ENCODE measurements around the gene VEGFA. TPM values are rescaled to one million over a fixed set of nuclear protein-coding genes. Genes with fewer than 3 reads are reported as not detected.
A peak's percentile ranks its signal among the peaks of the same experiment; 100 is the strongest.

VEGFA gene
- total RNA-seq, 4 donors from 2014 or later: 510 to 1,437 (median 630) TPM

DNA sequence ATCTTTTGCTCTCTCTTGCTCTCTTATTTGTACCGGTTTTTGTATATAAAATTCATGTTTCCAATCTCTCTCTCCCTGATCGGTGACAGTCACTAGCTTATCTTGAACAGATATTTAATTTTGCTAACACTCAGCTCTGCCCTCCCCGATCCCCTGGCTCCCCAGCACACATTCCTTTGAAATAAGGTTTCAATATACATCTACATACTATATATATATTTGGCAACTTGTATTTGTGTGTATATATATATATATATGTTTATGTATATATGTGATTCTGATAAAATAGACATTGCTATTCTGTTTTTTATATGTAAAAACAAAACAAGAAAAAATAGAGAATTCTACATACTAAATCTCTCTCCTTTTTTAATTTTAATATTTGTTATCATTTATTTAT is 15.9 kb downstream of the VEGFA start:
- H3K27me3 ChIP-seq: no peaks in the 10 kb centered on the region
- no peaks in the 10 kb centered on the region for H3K9me3 ChIP-seq
- no peak for TF ChIP-seq POLR2A (IDR thresholded peaks at IDR 0.05)
- TF ChIP-seq, protein P1, sequence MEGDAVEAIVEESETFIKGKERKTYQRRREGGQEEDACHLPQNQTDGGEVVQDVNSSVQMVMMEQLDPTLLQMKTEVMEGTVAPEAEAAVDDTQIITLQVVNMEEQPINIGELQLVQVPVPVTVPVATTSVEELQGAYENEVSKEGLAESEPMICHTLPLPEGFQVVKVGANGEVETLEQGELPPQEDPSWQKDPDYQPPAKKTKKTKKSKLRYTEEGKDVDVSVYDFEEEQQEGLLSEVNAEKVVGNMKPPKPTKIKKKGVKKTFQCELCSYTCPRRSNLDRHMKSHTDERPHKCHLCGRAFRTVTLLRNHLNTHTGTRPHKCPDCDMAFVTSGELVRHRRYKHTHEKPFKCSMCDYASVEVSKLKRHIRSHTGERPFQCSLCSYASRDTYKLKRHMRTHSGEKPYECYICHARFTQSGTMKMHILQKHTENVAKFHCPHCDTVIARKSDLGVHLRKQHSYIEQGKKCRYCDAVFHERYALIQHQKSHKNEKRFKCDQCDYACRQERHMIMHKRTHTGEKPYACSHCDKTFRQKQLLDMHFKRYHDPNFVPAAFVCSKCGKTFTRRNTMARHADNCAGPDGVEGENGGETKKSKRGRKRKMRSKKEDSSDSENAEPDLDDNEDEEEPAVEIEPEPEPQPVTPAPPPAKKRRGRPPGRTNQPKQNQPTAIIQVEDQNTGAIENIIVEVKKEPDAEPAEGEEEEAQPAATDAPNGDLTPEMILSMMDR (IDR thresholded peaks at IDR 0.05): no peak
- intact Hi-C loops (cut with DNase I): no loop called here
- H3K4me3 ChIP-seq (replicated peaks in 1 of 3): no peak overlapping the region
- H3K36me3 ChIP-seq: peaks cover 50 to 51% of the 10 kb centered on the region in 2 donors
- no peak for DNase-seq
- H3K27ac ChIP-seq: no peak overlapping the region
- H3K4me1 ChIP-seq: peaks cover 0 to 9% of the 10 kb centered on the region in 2 donors
- 85 to 94% methylated on average over 3 of the region's 3 CpGs for WGBS, 2 donors

DNA sequence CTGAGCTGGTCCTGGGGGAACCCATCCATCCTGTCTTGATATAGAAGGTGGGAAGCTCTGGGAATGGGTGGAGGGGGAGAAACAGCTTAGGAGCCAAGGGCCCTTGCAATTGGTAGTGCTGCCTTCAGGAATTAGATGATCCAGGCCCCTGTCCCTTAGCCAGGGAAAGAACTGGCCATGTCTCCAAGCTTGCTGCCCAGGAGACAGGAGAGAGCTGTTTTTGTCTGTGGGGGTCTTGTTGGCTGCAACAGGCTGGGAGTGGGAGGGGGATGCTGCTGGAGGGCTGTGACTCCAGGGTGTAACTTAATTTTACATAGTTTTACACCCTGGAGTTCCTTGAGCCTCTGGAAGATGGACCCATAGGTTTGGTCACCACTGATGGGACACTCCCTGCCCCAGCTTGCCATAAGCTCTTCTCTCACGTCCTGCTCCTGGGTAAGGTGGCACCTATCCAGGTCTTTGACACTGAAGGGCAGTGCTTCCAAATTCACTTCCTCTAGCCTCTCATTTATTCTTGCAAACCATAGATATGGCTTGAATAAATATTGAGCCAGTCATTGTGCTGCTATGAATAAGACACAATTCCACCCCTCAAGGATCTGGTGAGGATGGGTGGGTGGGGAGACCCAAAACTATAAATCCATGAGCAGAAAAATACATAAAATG is 16.8 kb downstream of the VEGFA start:
- peaks cover 0 to 4% of the 10 kb centered on the region in 2 donors for H3K4me1 ChIP-seq
- 24 to 40% methylated on average over 1 of the region's 1 CpG for WGBS, 2 donors
- no peaks in the 10 kb centered on the region for H3K9me3 ChIP-seq
- H3K27ac ChIP-seq: no peak overlapping the region
- intact Hi-C loops (cut with DNase I): no loop called here
- H3K4me3 ChIP-seq (replicated peaks in 1 of 3): no peak overlapping the region
- H3K27me3 ChIP-seq: no peaks in the 10 kb centered on the region
- TF ChIP-seq POLR2A (IDR thresholded peaks at IDR 0.05): no peak
- TF ChIP-seq, protein P1 (IDR thresholded peaks at IDR 0.05): no peak
- peak in 1 of 2 donors; percentile 46 for DNase-seq
- peaks cover 41 to 42% of the 10 kb centered on the region in 2 donors for H3K36me3 ChIP-seq

DNA sequence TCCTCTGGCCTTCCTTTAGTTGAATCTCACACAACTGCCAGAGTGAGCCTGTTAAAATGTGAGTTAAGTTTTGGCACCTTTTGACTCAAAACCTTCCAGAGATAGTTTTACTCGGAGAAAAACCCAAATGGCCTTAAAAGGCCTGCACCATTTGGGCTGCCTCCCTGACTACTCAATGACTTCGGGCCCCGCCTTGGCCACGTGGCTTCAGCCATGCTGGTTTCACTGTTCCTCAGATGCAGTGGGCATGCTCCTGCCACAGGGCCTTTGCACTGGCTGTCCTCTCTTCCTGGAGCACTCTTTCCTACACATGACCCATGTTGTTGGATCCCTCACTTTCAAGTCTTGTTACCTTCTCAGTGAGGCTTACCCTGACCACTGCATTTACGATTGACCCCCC is 18.3 kb downstream of the VEGFA start:
- TF ChIP-seq, protein P1 (IDR thresholded peaks at IDR 0.05): no peak
- TF ChIP-seq POLR2A (IDR thresholded peaks at IDR 0.05): no peak
- Histone ChIP-seq H3K27ac (peak overlapping the region in 1 of 3 donors; percentile 10), H3K36me3 (peaks cover 26 to 27% of the 10 kb centered on the region in 2 donors), H3K4me3 (replicated peaks in 1 of 3) (no peak overlapping the region), H3K9me3 (no peaks in the 10 kb centered on the region), H3K4me1 (peaks cover 0 to 4% of the 10 kb centered on the region in 2 donors), H3K27me3 (no peaks in the 10 kb centered on the region)
- intact Hi-C loops (cut with DNase I): no loop called here
- 83 to 90% methylated on average over 5 of the region's 5 CpGs for WGBS, 2 donors
- DNase-seq: no peak

DNA sequence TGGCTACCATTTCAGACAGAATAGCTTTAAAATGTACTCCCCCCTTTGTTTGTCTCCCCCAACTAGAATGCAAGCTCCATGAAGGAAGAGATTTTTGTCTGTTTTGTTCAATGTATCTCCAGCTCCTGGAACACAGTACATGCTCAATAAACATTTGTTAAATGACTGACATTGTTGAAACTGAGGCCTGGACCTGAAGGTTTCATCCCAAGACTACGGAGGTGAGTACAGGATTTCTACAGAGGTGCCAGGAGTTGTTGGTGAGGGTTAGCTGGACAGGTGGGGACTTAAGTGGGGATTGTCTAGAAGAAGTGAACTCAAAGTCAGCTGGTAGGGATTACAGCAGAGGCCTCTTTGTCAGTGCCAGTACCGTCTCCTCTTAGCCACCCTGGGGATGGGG is 19.4 kb downstream of the VEGFA start:
- Histone ChIP-seq H3K27me3 (no peaks in the 10 kb centered on the region), H3K9me3 (no peaks in the 10 kb centered on the region), H3K4me1 (no peaks in the 10 kb centered on the region), H3K36me3 (peaks cover 15% of the 10 kb centered on the region in 2 donors), H3K4me3 (replicated peaks in 1 of 3) (no peak overlapping the region), H3K27ac (peak overlapping the region in 2 of 3 donors; percentile 20 to 71)
- DNase-seq: no peak
- intact Hi-C loops (cut with DNase I): no loop called here
- TF ChIP-seq, protein P1 (IDR thresholded peaks at IDR 0.05): no peak
- no peak for TF ChIP-seq POLR2A (IDR thresholded peaks at IDR 0.05)
- 77 to 78% methylated on average over 2 of the region's 2 CpGs for WGBS, 2 donors

DNA sequence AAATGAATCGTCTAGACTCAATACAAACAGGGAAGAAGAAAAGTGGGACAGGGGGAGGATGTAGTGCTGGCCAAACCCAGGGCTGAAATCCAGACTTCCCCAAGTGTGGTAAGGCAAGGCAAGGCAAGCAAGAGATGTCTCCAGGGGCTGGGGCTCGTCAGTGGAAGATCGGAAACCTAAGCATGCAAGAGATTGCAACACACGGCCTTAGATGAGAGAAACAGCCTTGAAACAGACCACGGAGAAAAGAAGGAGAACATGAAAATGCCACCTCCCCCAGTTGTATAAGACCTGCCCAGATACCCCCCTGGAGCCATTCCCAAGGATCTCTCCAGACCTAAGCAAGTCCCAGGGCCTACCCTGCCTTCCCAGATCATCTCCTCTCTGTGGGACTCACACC is 20.0 kb downstream of the VEGFA start:
- Histone ChIP-seq H3K4me1 (no peaks in the 10 kb centered on the region), H3K9me3 (no peaks in the 10 kb centered on the region), H3K36me3 (peaks cover 9 to 11% of the 10 kb centered on the region in 2 donors), H3K27ac (peak overlapping the region; percentile 28 to 72 (median 71)), H3K27me3 (no peaks in the 10 kb centered on the region), H3K4me3 (replicated peaks in 1 of 3) (no peak overlapping the region)
- TF ChIP-seq POLR2A (IDR thresholded peaks at IDR 0.05): no peak
- TF ChIP-seq, protein P1 (IDR thresholded peaks at IDR 0.05): no peak
- DNase-seq: no peak
- WGBS, 2 donors: 47 to 59% methylated on average over 5 of the region's 5 CpGs
- intact Hi-C loops (cut with DNase I): no loop called here
